Heart right ventricle (tissue), 16 donors: Measurements from ENCODE around the gene DOCK1. TPM values are rescaled to one million over a fixed set of nuclear protein-coding genes. Genes with fewer than 3 reads are reported as not detected.

ENCODE experiments used
- ATAC-seq, 8 donors: fragments of 200-7000 bp; cut with Tn5 transposase; one replicate each; pipeline ENCODE4 v1.9.1; 2020; ENCODE audit warnings: mild to moderate bottlenecking in 8 of 8, moderate library complexity in 8 of 8, moderate number of reproducible peaks in 1 of 8
- DNase-seq, 2 donors: peaks; one replicate each; pipeline ENCODE4 v3.0.0-alpha.2; 2020
- H3K27ac ChIP-seq, 10 donors: fragments of 200-600 bp; sonication (generic) in 2 of 10; one replicate each; pipeline versions ENCODE4 v1.5.0 to v1.8.0; 2020 to 2022; ENCODE audit warnings: mild to moderate bottlenecking in 3 of 10
- H3K27me3 ChIP-seq, 7 donors: fragments of 200-600 bp; one replicate each; pipeline ENCODE4 v1.8.0; 2021 to 2022; ENCODE audit warnings: mild to moderate bottlenecking in 2 of 7
- H3K36me3 ChIP-seq, 9 donors: fragments of 200-600 bp; sonication (generic) in 1 of 9; one replicate each; pipeline versions ENCODE4 v1.5.0 to v1.8.0; 2020 to 2022; ENCODE audit warnings: mild to moderate bottlenecking in 2 of 9
- H3K4me1 ChIP-seq, 9 donors: fragments of 200-600 bp; sonication (generic) in 1 of 9; one replicate each; pipeline versions ENCODE4 v1.5.0 to v1.8.0; 2020 to 2022; ENCODE audit warnings: mild to moderate bottlenecking in 4 of 9
- H3K4me3 ChIP-seq, 10 donors: fragments of 200-600 bp; sonication (generic) in 2 of 10; one replicate each; pipeline versions ENCODE4 v1.5.0 to v1.8.0; 2020 to 2022; ENCODE audit warnings: mild to moderate bottlenecking in 7 of 10, moderate library complexity in 2 of 10
- H3K9me3 ChIP-seq, 11 donors: fragments of 200-600 bp in 10 of 11; sonication (generic) in 2 of 11; one replicate each; pipeline versions ENCODE4 v1.5.0 to v1.8.0; 2013 to 2022; ENCODE audit warnings: mild to moderate bottlenecking in 2 of 11, control low read depth in 1 of 11, moderate library complexity in 1 of 11
- WGBS, 2 donors: extraction: QIAGEN DNeasy Blood & Tissue Kit; methylation state at CpG; one replicate each; pipeline ENCODE4 v1.1.7; 2013; ENCODE audit warnings: inconsistent platforms in 1 of 2; 5-methylcytosine and 5-hydroxymethylcytosine counted together
- intact Hi-C, 10 donors: fragments of 100-400 bp; cut with DNase I; formaldehyde crosslinking; loops; one replicate each; pipeline versions ENCODE4 v1.11.1 to v1.14.2; 2022
- polyA plus RNA-seq, 2 donors: library from polyadenylated mRNA; stranded (reverse); fragments of 200-250 nt; gene quantifications; one replicate each; pipeline ENCODE4 v1.2.3, GENCODE V29; 2013
- total RNA-seq, 10 donors: library from RNA; stranded (reverse); fragmentation: NEBNext Ultra II Directional in 3 of 10; extraction: Animal tissue kit (Norgen Biotek cat#: 25700) in 3 of 10; gene quantifications; one replicate each; pipeline versions ENCODE4 v1.2.1 to v1.2.4, GENCODE V29; 2021 to 2023
- TF ChIP-seq, protein P1 (sequence below), 9 donors: fragments of 200-600 bp; sonication (generic) in 2 of 9; IDR thresholded peaks; one replicate each; pipeline versions ENCODE4 v1.5.0 to v1.8.0; 2021 to 2022; ENCODE audit warnings: antibody characterized with exemption in 9 of 9, mild to moderate bottlenecking in 5 of 9, moderate library complexity in 1 of 9
- donor health status: Arrhythmogenic right ventricular cardiomyopathy.
- donor health status: ischemic (EF 13 %, LVEDD 7.1; RV severe dilation, severe dysfunction).
- donor health status: healthy with polysubstance abuse.
- donor health status: DM: no; HTN: yes; CAD: no.
- donor health status: DM: no; HTN: no; CAD: no.
- donor health status: ischemic (EF 25% LVEDD 6.9; RV normal size, moderate dysfunction).
- donor health status: ischemic (EF 25% LVEDD 5.7; RV mildly dilated, moderate dysfunction).
- donor health status: healthy.
- donor health status: DM: yes; HTN: yes; CAD: no.
- donor health status: Ischemic cardiomyopathy.
- donor health status: ischemic (EF 35%, LVEDD 5.7; RV mildly dilated, moderate dysfunction).
- donor health status: nonischemic (EF 11% LVEDD 7.7; RV severe dilation, severe dysfunction).
- donor health status: DM: yes; HTN: yes; CAD: no.
- donor health status: PGD.
- donor health status: ischemic (EF 29% LVEDD 5.4; RV normal size, mild dysfunction).
- donor health status: nonischemic (EF 23%, LVEDD 6.1; RV moderate dilation, normal function).

DOCK1 gene
- total and polyA plus RNA-seq, 12 donors, result 7.8 to 26.7 (median 19.8) TPM

DNA sequence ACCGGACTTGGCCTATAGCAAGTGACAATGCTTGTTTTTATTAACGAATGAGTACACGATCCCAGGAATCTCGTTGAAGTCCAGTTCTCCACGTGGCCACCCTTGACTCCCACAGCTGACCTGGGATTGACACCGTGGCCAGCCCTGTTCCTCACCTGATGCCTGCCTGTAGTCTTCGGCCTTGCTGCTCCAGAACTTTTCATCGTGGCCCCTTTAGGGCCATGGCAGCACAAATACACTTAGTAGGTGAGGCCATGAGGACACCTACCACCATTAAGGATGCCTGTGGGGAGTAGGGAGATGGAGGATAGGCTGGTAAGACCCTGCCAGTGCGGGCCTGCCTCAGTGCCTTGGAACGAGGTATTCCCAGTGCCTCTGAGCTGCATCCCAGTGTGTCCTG is 321.8 kb downstream of the DOCK1 start:
- intact Hi-C loops, result no loop called here
- H3K4me3 ChIP-seq, result no peak overlapping the region
- DNase-seq (no peak), ATAC-seq (no peak)
- H3K27ac ChIP-seq, result no peak overlapping the region
- WGBS, 2 donors, result 97 to 98% methylated on average over 10 of the region's 10 CpGs
- H3K36me3 ChIP-seq, result no peaks in the 10 kb centered on the region
- no peaks in the 10 kb centered on the region for H3K4me1 ChIP-seq
- H3K27me3 ChIP-seq, result no peaks in the 10 kb centered on the region
- no peaks in the 10 kb centered on the region for H3K9me3 ChIP-seq
- TF ChIP-seq, protein P1, sequence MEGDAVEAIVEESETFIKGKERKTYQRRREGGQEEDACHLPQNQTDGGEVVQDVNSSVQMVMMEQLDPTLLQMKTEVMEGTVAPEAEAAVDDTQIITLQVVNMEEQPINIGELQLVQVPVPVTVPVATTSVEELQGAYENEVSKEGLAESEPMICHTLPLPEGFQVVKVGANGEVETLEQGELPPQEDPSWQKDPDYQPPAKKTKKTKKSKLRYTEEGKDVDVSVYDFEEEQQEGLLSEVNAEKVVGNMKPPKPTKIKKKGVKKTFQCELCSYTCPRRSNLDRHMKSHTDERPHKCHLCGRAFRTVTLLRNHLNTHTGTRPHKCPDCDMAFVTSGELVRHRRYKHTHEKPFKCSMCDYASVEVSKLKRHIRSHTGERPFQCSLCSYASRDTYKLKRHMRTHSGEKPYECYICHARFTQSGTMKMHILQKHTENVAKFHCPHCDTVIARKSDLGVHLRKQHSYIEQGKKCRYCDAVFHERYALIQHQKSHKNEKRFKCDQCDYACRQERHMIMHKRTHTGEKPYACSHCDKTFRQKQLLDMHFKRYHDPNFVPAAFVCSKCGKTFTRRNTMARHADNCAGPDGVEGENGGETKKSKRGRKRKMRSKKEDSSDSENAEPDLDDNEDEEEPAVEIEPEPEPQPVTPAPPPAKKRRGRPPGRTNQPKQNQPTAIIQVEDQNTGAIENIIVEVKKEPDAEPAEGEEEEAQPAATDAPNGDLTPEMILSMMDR (IDR thresholded peaks at IDR 0.05), result no peak

DNA sequence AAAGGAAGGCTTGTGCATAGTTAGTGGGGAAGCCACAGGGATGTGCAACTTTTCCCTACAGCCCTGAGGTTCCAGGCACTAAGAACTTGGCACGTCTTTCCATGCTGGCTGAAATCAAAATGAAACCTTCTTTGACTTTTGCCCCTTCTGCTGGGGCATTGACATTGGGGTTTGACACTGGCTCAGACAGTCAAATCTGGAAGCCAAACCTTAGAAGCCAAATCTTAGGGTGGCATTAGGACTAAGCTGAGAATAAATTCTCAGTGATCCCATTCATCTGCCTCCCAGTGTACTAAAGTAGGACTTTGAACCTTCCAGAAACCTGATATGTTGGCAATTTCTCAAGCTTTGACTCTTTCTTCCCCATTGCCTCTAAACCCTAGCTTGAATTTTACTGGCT is 322.4 kb downstream of the DOCK1 start:
- Histone ChIP-seq H3K27me3 (no peaks in the 10 kb centered on the region), H3K9me3 (no peaks in the 10 kb centered on the region), H3K27ac (no peak overlapping the region), H3K4me3 (no peak overlapping the region), H3K36me3 (no peaks in the 10 kb centered on the region), H3K4me1 (no peaks in the 10 kb centered on the region)
- WGBS, 2 donors, result 96 to 100% methylated on average over 1 of the region's 1 CpG
- DNase-seq, result no peak
- no peak for ATAC-seq
- TF ChIP-seq, protein P1 (IDR thresholded peaks at IDR 0.05), result no peak
- intact Hi-C loops, result loop anchor here in 1 of 10 donors (1.0 kb wide), 1 partner anchor 39 kb away; no protein-coding TSS in a partner anchor

DNA sequence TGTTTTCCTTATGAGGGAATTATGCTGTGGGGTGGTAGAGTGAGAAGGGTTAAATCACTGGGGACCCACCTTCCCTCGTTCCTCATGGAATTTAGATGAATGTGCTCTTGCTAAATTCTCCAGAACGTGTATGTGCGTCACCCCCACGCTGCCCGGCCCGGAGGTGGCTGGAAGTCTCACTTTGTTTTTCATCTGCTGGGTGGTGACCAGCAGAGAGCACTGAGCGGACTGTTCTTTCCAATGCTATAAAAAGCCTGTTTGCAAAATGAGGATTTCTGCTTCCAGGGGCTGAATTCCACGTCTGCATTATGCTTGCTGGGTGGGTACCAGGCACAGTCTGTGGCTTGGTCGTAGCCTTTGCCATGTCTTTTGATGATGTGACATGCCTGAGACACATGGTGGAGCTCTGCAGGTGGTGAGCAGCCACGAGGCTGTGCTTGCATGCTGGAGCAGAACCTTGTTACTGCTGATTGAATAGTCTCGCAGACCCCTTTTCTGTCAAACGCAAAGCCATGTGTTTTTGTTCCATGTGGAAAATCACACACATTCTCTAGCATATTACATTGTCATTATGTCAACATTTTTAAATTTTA is 323.1 kb downstream of the DOCK1 start:
- no peaks in the 10 kb centered on the region for H3K36me3 ChIP-seq
- no peak overlapping the region for H3K4me3 ChIP-seq
- TF ChIP-seq, protein P1 (IDR thresholded peaks at IDR 0.05), result no peak
- no peak overlapping the region for H3K27ac ChIP-seq
- H3K27me3 ChIP-seq, result no peaks in the 10 kb centered on the region
- ATAC-seq (no peak), DNase-seq (no peak)
- H3K4me1 ChIP-seq, result no peaks in the 10 kb centered on the region
- intact Hi-C loops, result loop anchor here in 1 of 10 donors (1.0 kb wide), 1 partner anchor 38 kb away; no protein-coding TSS in a partner anchor
- H3K9me3 ChIP-seq, result no peaks in the 10 kb centered on the region
- WGBS, 2 donors, result 77 to 79% methylated on average over 12 of the region's 12 CpGs

DNA sequence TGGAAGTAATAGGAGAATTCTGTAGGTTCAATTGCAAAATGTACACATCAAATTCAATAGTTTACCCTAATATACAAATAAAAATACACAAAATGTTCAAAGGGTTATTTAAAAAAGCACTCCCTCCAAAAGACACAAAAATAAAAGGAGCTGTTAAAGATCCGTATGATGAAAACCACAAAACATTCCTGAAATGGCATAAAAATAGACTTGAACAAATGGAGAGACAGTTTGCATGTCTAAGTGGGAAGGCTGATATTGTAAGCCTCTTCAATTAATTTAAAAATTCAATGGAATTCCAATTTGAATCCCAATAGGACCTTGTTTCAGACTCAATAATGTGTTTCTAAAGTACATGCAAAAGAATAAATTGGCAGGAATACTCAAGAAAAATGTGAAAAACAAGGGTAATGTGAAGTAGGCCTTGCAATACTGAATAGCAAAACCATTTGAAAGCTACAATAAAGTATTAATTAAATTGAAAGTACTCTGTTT is 329.1 kb downstream of the DOCK1 start:
- no peak overlapping the region for H3K27ac ChIP-seq
- ATAC-seq (no peak), DNase-seq (no peak)
- no peaks in the 10 kb centered on the region for H3K4me1 ChIP-seq
- H3K36me3 ChIP-seq, result no peaks in the 10 kb centered on the region
- no peak overlapping the region for H3K4me3 ChIP-seq
- 92 to 93% methylated on average over 1 of the region's 1 CpG for WGBS, 2 donors
- intact Hi-C loops, result no loop called here
- TF ChIP-seq, protein P1 (IDR thresholded peaks at IDR 0.05), result no peak
- H3K27me3 ChIP-seq, result no peaks in the 10 kb centered on the region
- H3K9me3 ChIP-seq, result no peaks in the 10 kb centered on the region
